Right lobe of liver (tissue), 6 donors: ENCODE measurements around the gene SH3GL1. TPM values are rescaled to one million over a fixed set of nuclear protein-coding genes. Genes with fewer than 3 reads are reported as not detected.

Experiments used
- ATAC-seq, 4 donors: fragments of 200-7000 bp; cut with Tn5 transposase; one replicate each; pipeline ENCODE4 v1.9.1; 2020; ENCODE audit warnings: mild to moderate bottlenecking in 4 of 4, moderate library complexity in 4 of 4
- DNase-seq, 3 donors: peaks; one replicate each; pipeline ENCODE4 v3.0.0-alpha.2; 2020
- H3K27ac ChIP-seq, 3 donors: fragments of 200-600 bp; one replicate each; pipeline ENCODE4 v1.8.0; 2022
- H3K27me3 ChIP-seq, 2 donors: fragments of 200-600 bp; one replicate each; pipeline ENCODE4 v1.8.0; 2022
- H3K36me3 ChIP-seq, 4 donors: fragments of 200-600 bp; sonication (generic) in 1 of 4; one replicate each; pipeline versions ENCODE4 v1.5.1 to v1.8.0; 2017 to 2022; ENCODE audit warnings: control low read depth in 1 of 4
- H3K4me1 ChIP-seq, 4 donors: fragments of 200-600 bp; sonication (generic) in 1 of 4; one replicate each; pipeline versions ENCODE4 v1.5.1 to v1.8.0; 2017 to 2022; ENCODE audit warnings: control low read depth in 1 of 4
- H3K4me3 ChIP-seq, 3 donors: fragments of 200-600 bp; one replicate each; pipeline ENCODE4 v1.8.0; 2022
- H3K9me3 ChIP-seq, 4 donors: fragments of 200-600 bp; sonication (generic) in 1 of 4; one replicate each; pipeline versions ENCODE4 v1.5.1 to v1.8.0; 2017 to 2022; ENCODE audit warnings: control low read depth in 1 of 4
- POLR2A ChIP-seq: fragments of 450-650 bp; IDR thresholded peaks from one replicate; pipeline ENCODE4 v1.6.1; 2017; ENCODE audit warnings: antibody characterized with exemption, mild to moderate bottlenecking
- WGBS: methylation state at CpG from one replicate; pipeline ENCODE4 v1.1.6; 2018; ENCODE audit warnings: low coverage, low lambda C conversion rate; ENCODE audit not compliant: insufficient coverage; ENCODE audit errors: missing lambda C conversion rate; 5-methylcytosine and 5-hydroxymethylcytosine counted together
- intact Hi-C, 2 donors: fragments of 100-400 bp; cut with DNase I; formaldehyde crosslinking; loops; one replicate each; pipeline versions ENCODE4 v1.11.2 to v1.14.1; 2022
- total RNA-seq, 6 experiments: library from RNA; depleted of rRNA in 2 of 6; stranded (reverse); fragments of >200 nt in 2 of 6; fragmentation: NEBNext Ultra II Directional in 3 of 6; extraction: Animal tissue kit (Norgen Biotek cat#: 25700) in 3 of 6; gene quantifications; one replicate each; pipeline versions ENCODE4 v1.1.0 to v1.2.4, GENCODE V29; 2016 to 2023
- TF ChIP-seq, protein P1 (sequence below), 4 donors: fragments of 200-600 bp in 3 of 4; fragments of 450-650 bp in 1 of 4; IDR thresholded peaks; one replicate each; pipeline versions ENCODE4 v1.5.1 to v1.8.0; 2016 to 2022; ENCODE audit warnings: antibody characterized with exemption in 4 of 4, mild to moderate bottlenecking in 2 of 4
- donor health status: DM: no; HTN: yes; CAD: no.
- donor health status: DM: no; HTN: no; CAD: no.
- donor health status: DM: no; HTN: no; CAD: no.
- donor health status: DM: no; HTN: yes; CAD: no.
- donor health status: DM: no; HTN: yes; CAD: no.

Gene SH3GL1
- total RNA-seq, 6 experiments from 2014 or later, result 22.6 to 47.7 (median 25.2) TPM

- TF ChIP-seq, protein P1, sequence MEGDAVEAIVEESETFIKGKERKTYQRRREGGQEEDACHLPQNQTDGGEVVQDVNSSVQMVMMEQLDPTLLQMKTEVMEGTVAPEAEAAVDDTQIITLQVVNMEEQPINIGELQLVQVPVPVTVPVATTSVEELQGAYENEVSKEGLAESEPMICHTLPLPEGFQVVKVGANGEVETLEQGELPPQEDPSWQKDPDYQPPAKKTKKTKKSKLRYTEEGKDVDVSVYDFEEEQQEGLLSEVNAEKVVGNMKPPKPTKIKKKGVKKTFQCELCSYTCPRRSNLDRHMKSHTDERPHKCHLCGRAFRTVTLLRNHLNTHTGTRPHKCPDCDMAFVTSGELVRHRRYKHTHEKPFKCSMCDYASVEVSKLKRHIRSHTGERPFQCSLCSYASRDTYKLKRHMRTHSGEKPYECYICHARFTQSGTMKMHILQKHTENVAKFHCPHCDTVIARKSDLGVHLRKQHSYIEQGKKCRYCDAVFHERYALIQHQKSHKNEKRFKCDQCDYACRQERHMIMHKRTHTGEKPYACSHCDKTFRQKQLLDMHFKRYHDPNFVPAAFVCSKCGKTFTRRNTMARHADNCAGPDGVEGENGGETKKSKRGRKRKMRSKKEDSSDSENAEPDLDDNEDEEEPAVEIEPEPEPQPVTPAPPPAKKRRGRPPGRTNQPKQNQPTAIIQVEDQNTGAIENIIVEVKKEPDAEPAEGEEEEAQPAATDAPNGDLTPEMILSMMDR (IDR thresholded peaks at IDR 0.05), result no peak
- intact Hi-C loops, result no loop called here
- Histone ChIP-seq H3K36me3 (peaks cover 0 to 42% (median 13%) of the 10 kb centered on the region in 4 donors), H3K27me3 (no peaks in the 10 kb centered on the region), H3K4me3 (no peak overlapping the region), H3K9me3 (no peaks in the 10 kb centered on the region), H3K27ac (no peak overlapping the region), H3K4me1 (no peaks in the 10 kb centered on the region)
- WGBS, result 0% methylated on average over 1 of the region's 25 CpGs
- ATAC-seq, result peak in 1 of 4 donors; percentile 2
- no peak for DNase-seq
These were observed 41.4 kb downstream of the SH3GL1 start for GRCh38 chr19:4358709-4359626.

DNA sequence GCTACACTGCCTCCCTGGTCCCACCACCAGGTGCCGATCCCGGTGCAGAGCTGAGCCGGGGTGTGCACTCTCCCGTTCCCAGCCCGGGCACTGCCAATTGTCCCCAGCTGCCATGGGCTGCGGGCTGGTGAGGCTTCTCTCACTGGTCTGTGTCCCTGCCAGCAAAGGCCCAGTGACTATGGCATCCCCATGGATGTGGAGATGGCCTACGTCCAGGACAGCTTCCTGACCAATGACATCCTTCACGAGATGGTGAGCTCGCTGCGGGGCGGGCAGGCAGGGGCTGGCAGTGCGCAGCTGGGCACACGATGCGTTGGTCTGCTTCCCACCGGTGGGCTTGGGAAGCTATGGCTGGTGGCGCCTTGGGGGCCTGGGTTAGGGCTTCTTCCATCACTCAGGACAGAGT, 42.4 kb downstream of the SH3GL1 start:
- WGBS, result no CpG with 5 or more reads among the region's 16 CpGs
- intact Hi-C loops, result no loop called here
- DNase-seq, result peak in 1 of 3 donors; percentile 49
- no peak overlapping the region for H3K4me3 ChIP-seq
- no peaks in the 10 kb centered on the region for H3K4me1 ChIP-seq
- peaks cover 0 to 32% (median 8%) of the 10 kb centered on the region in 4 donors for H3K36me3 ChIP-seq
- no peaks in the 10 kb centered on the region for H3K27me3 ChIP-seq
- no peak overlapping the region for H3K27ac ChIP-seq
- H3K9me3 ChIP-seq, result no peaks in the 10 kb centered on the region
- TF ChIP-seq, protein P1 (IDR thresholded peaks at IDR 0.05), result no peak
- no peak for ATAC-seq

GRCh38 chr19:4357095-4357797, 43.1 kb downstream of the SH3GL1 start:
- DNase-seq (peak in 1 of 3 donors; percentile 50), ATAC-seq (no peak)
- TF ChIP-seq, protein P1 (IDR thresholded peaks at IDR 0.05), result no peak
- Histone ChIP-seq H3K36me3 (peaks cover 0 to 25% (median 4%) of the 10 kb centered on the region in 4 donors), H3K27me3 (no peaks in the 10 kb centered on the region), H3K4me3 (no peak overlapping the region), H3K4me1 (no peaks in the 10 kb centered on the region), H3K9me3 (no peaks in the 10 kb centered on the region), H3K27ac (no peak overlapping the region)
- intact Hi-C loops, result no loop called here
- WGBS, result 67% methylated on average over 1 of the region's 23 CpGs

DNA sequence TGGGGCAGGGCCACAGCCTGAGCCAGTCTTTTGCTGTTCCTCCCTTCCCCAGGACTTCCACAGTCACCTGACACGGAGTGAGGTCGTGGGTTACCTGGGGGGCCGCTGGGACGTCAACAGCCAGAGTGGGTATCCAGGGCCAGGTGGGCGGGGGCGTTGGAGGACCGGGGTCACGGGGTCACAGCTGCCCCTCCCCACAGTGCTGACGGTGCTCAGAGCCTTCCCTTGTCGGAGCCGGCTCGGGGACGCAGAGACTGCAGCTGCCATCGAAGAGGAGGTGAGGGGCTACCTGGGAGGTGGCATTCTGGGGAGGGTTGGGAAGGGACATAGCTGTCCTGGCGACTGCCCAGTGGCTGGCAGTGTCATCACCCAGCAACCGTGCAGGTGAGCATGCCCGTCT, 45.5 kb downstream of the SH3GL1 start:
- H3K27ac ChIP-seq, result no peak overlapping the region
- peaks cover 0 to 9% (median 0%) of the 10 kb centered on the region in 4 donors for H3K36me3 ChIP-seq
- H3K27me3 ChIP-seq, result no peaks in the 10 kb centered on the region
- intact Hi-C loops, result no loop called here
- DNase-seq (peak in 1 of 3 donors; percentile 53), ATAC-seq (peak in 2 of 4 donors; percentile 5 to 6)
- no peaks in the 10 kb centered on the region for H3K9me3 ChIP-seq
- H3K4me1 ChIP-seq, result no peaks in the 10 kb centered on the region
- H3K4me3 ChIP-seq, result no peak overlapping the region
- WGBS, result 46% methylated on average over 5 of the region's 17 CpGs
- TF ChIP-seq POLR2A, result no peak
- TF ChIP-seq, protein P1 (IDR thresholded peaks at IDR 0.05), result no peak
